NT2/D1 (cell line): ENCODE measurements around the gene TFCP2L1.

Source experiments
- YY1 ChIP-seq: IDR thresholded peaks from 2 replicates; pipeline ENCODE4 v1.6.1; 2011; ENCODE audit not compliant: insufficient read length, insufficient read depth
- ZNF274 ChIP-seq: IDR thresholded peaks from 2 replicates; pipeline ENCODE4 v1.6.1; 2011; ENCODE audit warnings: mild to moderate bottlenecking, low read depth, low read length

DNA sequence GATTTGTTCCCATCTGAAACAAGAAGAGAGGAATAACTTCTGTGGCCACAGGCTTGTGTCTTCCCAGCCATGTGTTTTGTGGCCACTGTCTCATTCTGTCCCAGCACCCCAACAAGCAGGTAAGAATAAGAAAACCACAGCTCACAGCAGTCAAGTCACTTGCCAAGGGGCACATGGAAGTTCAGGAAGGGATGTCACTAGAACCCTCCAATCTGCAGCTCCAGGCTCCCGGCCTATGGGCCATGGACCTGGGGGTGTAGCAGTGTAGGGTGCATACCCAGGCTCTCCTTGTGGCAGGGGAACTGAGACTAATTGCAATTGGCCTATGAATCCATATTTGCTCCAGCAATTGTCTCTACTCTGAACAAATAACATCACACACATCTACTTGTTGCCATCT lies 112.5 kb downstream of the TFCP2L1 start:
- TF ChIP-seq YY1 (no peak), ZNF274 (no peak)
